Measurements from ENCODE around the gene SBSN.
"Not testable (repeated sequence)": the region's sequence is repeated elsewhere in the genome, so short reads cannot be mapped to it uniquely, and the experiment has no call there.

Gene SBSN

GRCh38 chr19:35493971-35494370 is 34.1 kb downstream of the SBSN start:
- Histone ChIP-seq H3K9me3 (ENCODE audit: insufficient read depth, low read depth, low read length) (no peaks in the 10 kb centered on the region), H3K9ac (ENCODE audit: low read depth, low read length) (no peak overlapping the region), H3K27me3 (ENCODE audit: insufficient read depth, low read length) (0 out of 2 replicates have a peak, but pooled peaks cover 9% of the 10 kb centered on the region), H3K36me3 (ENCODE audit: insufficient read depth, low read depth, low read length) (peaks cover 21% of the 10 kb centered on the region), H3K27ac (ENCODE audit: low read length) (no peak overlapping the region), H3K4me3 (ENCODE audit: low read length) (no peak overlapping the region), H3K4me1 (ENCODE audit: insufficient read depth, low read length) (no peaks in the 10 kb centered on the region)

GRCh38 chr19:35491836-35492360 is 36.2 kb downstream of the SBSN start:
- Histone ChIP-seq H3K9me3 (ENCODE audit: insufficient read depth, low read depth, low read length) (no peaks in the 10 kb centered on the region), H3K27ac (ENCODE audit: low read length) (no peak overlapping the region), H3K4me3 (ENCODE audit: low read length) (no peak overlapping the region), H3K4me1 (ENCODE audit: insufficient read depth, low read length) (no peaks in the 10 kb centered on the region), H3K36me3 (ENCODE audit: insufficient read depth, low read depth, low read length) (peaks cover 1% of the 10 kb centered on the region; the same call in 1 of the 2 replicates), H3K9ac (ENCODE audit: low read depth, low read length) (no peak overlapping the region), H3K27me3 (ENCODE audit: insufficient read depth, low read length) (0 out of 2 replicates have a peak, but pooled peaks cover 9% of the 10 kb centered on the region)

GRCh38 chr19:35490364-35490763 is 37.7 kb downstream of the SBSN start, which contains the start of gene KRTDAP:
KRTDAP (minus strand) TSS chr19:35490464; CDS start chr19:35490442, 22 bp downstream.
- no peak within 1 kb of the TSS for H3K9ac ChIP-seq (ENCODE audit: low read depth, low read length)
- H3K27me3 ChIP-seq (ENCODE audit: insufficient read depth, low read length): 0 out of 2 replicates have a peak, but pooled peaks cover 17% of the 10 kb centered on the region

GRCh38 chr19:35488677-35489076 is 39.4 kb downstream of the SBSN start:
- no peaks in the 10 kb centered on the region for H3K36me3 ChIP-seq (ENCODE audit: insufficient read depth, low read depth, low read length)
- no peaks in the 10 kb centered on the region for H3K4me1 ChIP-seq (ENCODE audit: insufficient read depth, low read length)
- no peaks in the 10 kb centered on the region for H3K9me3 ChIP-seq (ENCODE audit: insufficient read depth, low read depth, low read length)
- no peak overlapping the region for H3K27ac ChIP-seq (ENCODE audit: low read length)
- H3K9ac ChIP-seq (ENCODE audit: low read depth, low read length): no peak overlapping the region
- 0 out of 2 replicates have a peak, but pooled peaks cover 17% of the 10 kb centered on the region for H3K27me3 ChIP-seq (ENCODE audit: insufficient read depth, low read length)
- no peak overlapping the region for H3K4me3 ChIP-seq (ENCODE audit: low read length)

More at GRCh38 chr19:35490364-35490763, 37.7 kb downstream of the SBSN start, which contains the start of gene KRTDAP:
- Histone ChIP-seq H3K9me3 (ENCODE audit: insufficient read depth, low read depth, low read length) (no peaks in the 10 kb centered on the region), H3K4me3 (ENCODE audit: low read length) (no peak within 1 kb of the TSS), H3K4me1 (ENCODE audit: insufficient read depth, low read length) (no peaks in the 10 kb centered on the region), H3K36me3 (ENCODE audit: insufficient read depth, low read depth, low read length) (no peaks in the 10 kb centered on the region), H3K27ac (ENCODE audit: low read length) (no peak within 1 kb of the TSS)

GRCh38 chr19:35487656-35488182 is 40.4 kb downstream of the SBSN start:
- Histone ChIP-seq H3K36me3 (ENCODE audit: insufficient read depth, low read depth, low read length) (no peaks in the 10 kb centered on the region), H3K4me3 (ENCODE audit: low read length) (no peak overlapping the region), H3K27me3 (ENCODE audit: insufficient read depth, low read length) (0 out of 2 replicates have a peak, but pooled peaks cover 17% of the 10 kb centered on the region), H3K9me3 (ENCODE audit: insufficient read depth, low read depth, low read length) (no peaks in the 10 kb centered on the region), H3K27ac (ENCODE audit: low read length) (no peak overlapping the region), H3K9ac (ENCODE audit: low read depth, low read length) (no peak overlapping the region), H3K4me1 (ENCODE audit: insufficient read depth, low read length) (no peaks in the 10 kb centered on the region)

- Histone ChIP-seq H3K4me1 (ENCODE audit: insufficient read depth, low read length) (no peaks in the 10 kb centered on the region), H3K4me3 (ENCODE audit: low read length) (no peak overlapping the region), H3K9ac (ENCODE audit: low read depth, low read length) (no peak overlapping the region), H3K9me3 (ENCODE audit: insufficient read depth, low read depth, low read length) (no peaks in the 10 kb centered on the region), H3K27me3 (ENCODE audit: insufficient read depth, low read length) (0 out of 2 replicates have a peak, but pooled peaks cover 17% of the 10 kb centered on the region), H3K27ac (ENCODE audit: low read length) (no peak overlapping the region), H3K36me3 (ENCODE audit: insufficient read depth, low read depth, low read length) (no peaks in the 10 kb centered on the region)
Observed at GRCh38 chr19:35486268-35486708, 41.8 kb downstream of the SBSN start.

- H3K27ac ChIP-seq (ENCODE audit: low read length): no peak overlapping the region
- no peaks in the 10 kb centered on the region for H3K4me1 ChIP-seq (ENCODE audit: insufficient read depth, low read length)
- H3K36me3 ChIP-seq (ENCODE audit: insufficient read depth, low read depth, low read length): no peaks in the 10 kb centered on the region
- H3K4me3 ChIP-seq (ENCODE audit: low read length): no peak overlapping the region
- H3K27me3 ChIP-seq (ENCODE audit: insufficient read depth, low read length): 0 out of 2 replicates have a peak, but pooled peaks cover 8% of the 10 kb centered on the region
- H3K9ac ChIP-seq (ENCODE audit: low read depth, low read length): no peak overlapping the region
- no peaks in the 10 kb centered on the region for H3K9me3 ChIP-seq (ENCODE audit: insufficient read depth, low read depth, low read length)
Observed at GRCh38 chr19:35484252-35485036, 43.7 kb downstream of the SBSN start.

GRCh38 chr19:35483089-35483488 is 45.0 kb downstream of the SBSN start:
- H3K9ac ChIP-seq (ENCODE audit: low read depth, low read length): no peak overlapping the region
- H3K27me3 ChIP-seq (ENCODE audit: insufficient read depth, low read length): 0 out of 2 replicates have a peak, but pooled peaks cover 8% of the 10 kb centered on the region
- H3K4me3 ChIP-seq (ENCODE audit: low read length): no peak overlapping the region
- H3K27ac ChIP-seq (ENCODE audit: low read length): no peak overlapping the region
- H3K9me3 ChIP-seq (ENCODE audit: insufficient read depth, low read depth, low read length): no peaks in the 10 kb centered on the region
- no peaks in the 10 kb centered on the region for H3K36me3 ChIP-seq (ENCODE audit: insufficient read depth, low read depth, low read length)
- no peaks in the 10 kb centered on the region for H3K4me1 ChIP-seq (ENCODE audit: insufficient read depth, low read length)

- Histone ChIP-seq H3K27me3 (ENCODE audit: insufficient read depth, low read length) (no peaks in the 10 kb centered on the region), H3K4me1 (ENCODE audit: insufficient read depth, low read length) (no peaks in the 10 kb centered on the region), H3K9me3 (ENCODE audit: insufficient read depth, low read depth, low read length) (no peaks in the 10 kb centered on the region), H3K36me3 (ENCODE audit: insufficient read depth, low read depth, low read length) (no peaks in the 10 kb centered on the region), H3K4me3 (ENCODE audit: low read length) (no peak overlapping the region), H3K9ac (ENCODE audit: low read depth, low read length) (no peak overlapping the region), H3K27ac (ENCODE audit: low read length) (no peak overlapping the region)
Observed at GRCh38 chr19:35478794-35479677, 49.1 kb downstream of the SBSN start.

- no peaks in the 10 kb centered on the region for H3K9me3 ChIP-seq (ENCODE audit: insufficient read depth, low read depth, low read length)
- H3K4me1 ChIP-seq (ENCODE audit: insufficient read depth, low read length): no peaks in the 10 kb centered on the region
- H3K27ac ChIP-seq (ENCODE audit: low read length): no peak overlapping the region
- H3K27me3 ChIP-seq (ENCODE audit: insufficient read depth, low read length): no peaks in the 10 kb centered on the region
- no peaks in the 10 kb centered on the region for H3K36me3 ChIP-seq (ENCODE audit: insufficient read depth, low read depth, low read length)
- H3K9ac ChIP-seq (ENCODE audit: low read depth, low read length): no peak overlapping the region
- H3K4me3 ChIP-seq (ENCODE audit: low read length): no peak overlapping the region
Observed at GRCh38 chr19:35476149-35476548, 52.0 kb downstream of the SBSN start.

GRCh38 chr19:35474594-35474993 is 53.5 kb downstream of the SBSN start:
- not testable (repeated sequence) for H3K9ac ChIP-seq (ENCODE audit: low read depth, low read length); H3K27ac ChIP-seq (ENCODE audit: low read length); H3K27me3 ChIP-seq (ENCODE audit: insufficient read depth, low read length); H3K4me3 ChIP-seq (ENCODE audit: low read length); H3K4me1 ChIP-seq (ENCODE audit: insufficient read depth, low read length); H3K36me3 ChIP-seq (ENCODE audit: insufficient read depth, low read depth, low read length); H3K9me3 ChIP-seq (ENCODE audit: insufficient read depth, low read depth, low read length)
